ENCODE measurements around the gene ARHGEF10L. TPM values are rescaled to one million over a fixed set of nuclear protein-coding genes. Genes with fewer than 3 reads are reported as not detected.

Gene ARHGEF10L
- total RNA-seq, 1 experiment from 2014 or later: 21.6 TPM

DNA sequence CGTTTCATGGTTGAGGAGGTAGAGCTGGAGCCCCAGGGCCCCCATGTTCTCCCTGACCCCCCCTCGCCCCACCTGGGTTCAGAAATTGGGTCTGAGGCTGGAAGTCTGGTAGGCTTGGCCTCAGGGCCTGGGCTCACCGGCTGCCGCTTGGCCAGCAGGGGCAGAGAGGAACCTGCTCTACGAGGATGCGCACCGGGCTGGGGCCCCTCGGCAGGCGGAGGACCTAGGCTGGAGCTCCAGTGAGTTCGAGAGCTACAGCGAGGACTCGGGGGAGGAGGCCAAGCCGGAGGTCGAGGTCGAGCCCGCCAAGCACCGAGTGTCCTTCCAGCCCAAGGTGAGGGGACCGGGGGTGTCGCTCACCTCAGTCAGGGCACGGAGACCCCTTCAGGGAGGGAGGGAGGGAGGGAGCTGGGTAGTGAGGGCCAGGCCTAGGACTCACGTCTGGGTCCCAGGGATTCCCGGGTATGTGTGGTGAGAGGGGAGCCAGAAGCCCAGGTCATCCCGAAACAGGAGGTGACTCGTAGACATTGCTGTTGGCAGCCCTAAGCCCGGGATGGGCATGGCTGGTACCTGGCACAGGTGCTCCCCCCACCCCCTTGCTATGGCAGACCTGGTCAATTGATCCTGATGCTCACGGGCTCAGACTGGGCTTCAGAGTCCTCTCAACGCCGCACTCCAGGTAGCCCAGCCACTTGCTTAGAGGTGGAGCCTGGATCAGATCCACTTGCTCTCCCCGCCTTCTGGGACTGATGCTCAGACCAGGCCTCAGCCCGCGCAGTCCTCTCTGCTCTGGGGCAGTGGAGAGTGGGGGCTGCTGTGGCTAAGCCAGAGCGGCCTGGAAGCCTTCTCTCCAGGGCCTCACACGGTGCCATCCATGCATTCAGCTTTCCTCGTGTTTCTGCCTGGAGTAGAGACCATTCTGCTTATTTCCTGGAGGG lies 68.4 kb downstream of the ARHGEF10L start:
- Histone ChIP-seq H3K9me2 (ENCODE audit: insufficient read depth) (no peaks in the 10 kb centered on the region), H4K20me1 (ENCODE audit: insufficient read depth) (no peaks in the 10 kb centered on the region), H3K9me3 (ENCODE audit: insufficient read depth, low read depth) (no peaks in the 10 kb centered on the region), H3K27me3 (ENCODE audit: insufficient read depth, low read depth) (no peaks in the 10 kb centered on the region), H3K4me2 (no peak overlapping the region), H3K4me1 (replicated peaks; ENCODE audit: insufficient read depth) (no peaks in the 10 kb centered on the region), H3K79me2 (ENCODE audit: low read depth) (no peaks in the 10 kb centered on the region), H3F3A (ENCODE audit: insufficient read depth, low read depth) (no peaks in the 10 kb centered on the region), H3K27ac (no peak overlapping the region), H3K4me3 (no peak overlapping the region), H2AFZ (no peak overlapping the region), H3K36me3 (ENCODE audit: low read depth) (no peaks in the 10 kb centered on the region)
- POLR2A ChIA-PET (ENCODE audit: unreplicated experiment): no interaction called here
- DNase-seq: no peak
- intact Hi-C loops (cut with micrococcal nuclease; ENCODE audit: unreplicated experiment): loop anchor here (1.0 to 10.0 kb wide), 4 partner anchors 56 to 553 kb away; partner anchors contain the start of gene SDHB
- BruUV-seq (replicated peaks): no TSS peak
- CTCF ChIA-PET: interaction anchor here (0.6 to 2.3 kb wide), 2 partner anchors 105 to 169 kb away, joined by 5 to 33 read pairs; no protein-coding TSS in a partner anchor
- no peak for TF ChIP-seq CTCF (conservative IDR thresholded peaks at IDR 0.05)

DNA sequence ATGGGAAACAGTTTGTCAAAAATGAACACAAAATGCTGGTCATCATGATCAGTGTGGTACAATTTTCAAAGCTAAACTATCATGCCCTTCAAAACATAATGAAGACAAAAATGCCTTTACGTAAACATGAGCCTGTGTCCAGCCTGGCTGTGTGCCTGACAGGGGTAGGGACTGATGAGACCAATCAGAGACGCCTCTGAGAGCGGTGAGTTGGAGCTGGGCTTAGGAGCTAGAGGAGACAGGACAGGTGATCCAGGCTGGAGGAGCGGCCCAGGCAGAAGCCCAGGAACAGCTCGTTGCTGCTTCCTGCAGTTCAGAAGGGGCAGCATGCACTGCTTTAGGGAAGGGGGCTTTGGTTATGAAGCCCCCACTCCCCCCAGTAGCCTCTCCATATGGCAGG lies 70.0 kb downstream of the ARHGEF10L start:
- Histone ChIP-seq H3K9me2 (ENCODE audit: insufficient read depth) (no peaks in the 10 kb centered on the region), H3K79me2 (ENCODE audit: low read depth) (no peaks in the 10 kb centered on the region), H3K4me2 (no peak overlapping the region), H3K27me3 (ENCODE audit: insufficient read depth, low read depth) (no peaks in the 10 kb centered on the region), H3K36me3 (ENCODE audit: low read depth) (no peaks in the 10 kb centered on the region), H3K9me3 (ENCODE audit: insufficient read depth, low read depth) (no peaks in the 10 kb centered on the region), H3K4me1 (replicated peaks; ENCODE audit: insufficient read depth) (no peaks in the 10 kb centered on the region), H3F3A (ENCODE audit: insufficient read depth, low read depth) (no peaks in the 10 kb centered on the region), H3K4me3 (no peak overlapping the region), H4K20me1 (ENCODE audit: insufficient read depth) (no peaks in the 10 kb centered on the region), H2AFZ (no peak overlapping the region), H3K27ac (no peak overlapping the region)
- no peak for DNase-seq
- intact Hi-C loops (cut with micrococcal nuclease; ENCODE audit: unreplicated experiment): loop anchor here (5.0 to 10.0 kb wide), 2 partner anchors 57 to 555 kb away; partner anchors contain the start of gene SDHB
- no TSS peak for BruUV-seq (replicated peaks)
- TF ChIP-seq EZH2 (IDR thresholded peaks at IDR 0.05; ENCODE audit: low read depth) (no peak), CTCF (conservative IDR thresholded peaks at IDR 0.05) (no peak)
- ChIA-PET POLR2A (ENCODE audit: unreplicated experiment) (no interaction called here), CTCF (no interaction called here)

DNA sequence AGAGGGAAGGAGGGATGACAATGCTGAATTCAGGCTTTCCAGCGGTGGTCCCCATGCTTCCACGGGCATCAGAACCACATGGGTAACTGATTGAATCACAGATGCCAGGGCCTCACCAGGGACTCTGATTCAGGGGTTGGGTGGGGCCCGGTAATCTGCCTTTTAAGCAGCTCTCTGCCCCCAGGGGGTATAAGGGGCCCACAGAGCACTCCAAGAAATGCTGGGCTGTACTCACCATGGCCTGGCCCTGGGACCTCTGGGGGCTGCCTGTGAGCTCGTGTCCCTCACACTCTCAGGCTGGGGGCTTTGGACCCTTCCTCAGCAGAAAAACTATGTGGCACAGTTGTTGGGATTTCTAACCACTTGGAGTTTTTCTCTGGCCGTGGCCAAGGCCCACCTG lies 70.6 kb downstream of the ARHGEF10L start:
- no peaks in the 10 kb centered on the region for H3K27me3 ChIP-seq (ENCODE audit: insufficient read depth, low read depth)
- intact Hi-C loops (cut with micrococcal nuclease; ENCODE audit: unreplicated experiment): no loop called here
- H3K9me2 ChIP-seq (ENCODE audit: insufficient read depth): no peaks in the 10 kb centered on the region
- no peak for DNase-seq
- no peak overlapping the region for H3K27ac ChIP-seq
- H4K20me1 ChIP-seq (ENCODE audit: insufficient read depth): no peaks in the 10 kb centered on the region
- CTCF ChIA-PET: no interaction called here
- H3K79me2 ChIP-seq (ENCODE audit: low read depth): no peaks in the 10 kb centered on the region
- no peaks in the 10 kb centered on the region for H3F3A ChIP-seq (ENCODE audit: insufficient read depth, low read depth)
- no peak overlapping the region for H3K4me3 ChIP-seq
- TF ChIP-seq CTCF (conservative IDR thresholded peaks at IDR 0.05) (no peak), EZH2 (IDR thresholded peaks at IDR 0.05; ENCODE audit: low read depth) (no peak)
- H3K4me1 ChIP-seq (replicated peaks; ENCODE audit: insufficient read depth): no peaks in the 10 kb centered on the region
- POLR2A ChIA-PET (ENCODE audit: unreplicated experiment): no interaction called here
- H2AFZ ChIP-seq: no peak overlapping the region
- H3K9me3 ChIP-seq (ENCODE audit: insufficient read depth, low read depth): no peaks in the 10 kb centered on the region
- no TSS peak for BruUV-seq (replicated peaks)
- H3K4me2 ChIP-seq: no peak overlapping the region
- H3K36me3 ChIP-seq (ENCODE audit: low read depth): no peaks in the 10 kb centered on the region
